Lung (tissue), 12 donors: Measurements from ENCODE around the gene TOE1. TPM values are rescaled to one million over a fixed set of nuclear protein-coding genes. Genes with fewer than 3 reads are reported as not detected.

Source experiments
- ATAC-seq: fragments of 200-7000 bp; cut with Tn5 transposase; one replicate; pipeline ENCODE4 v1.9.1; 2020; ENCODE audit warnings: moderate number of reproducible peaks; ENCODE audit not compliant: insufficient read depth, low FRiP score
- DNase-seq, 3 donors: peaks; one replicate each; pipeline ENCODE4 v3.0.0-alpha.2; 2013 to 2017
- H3K27ac ChIP-seq, 2 donors: one replicate each; pipeline ENCODE4 v1.5.1; 2013; ENCODE audit warnings: mild to moderate bottlenecking in 2 of 2, moderate library complexity in 2 of 2, control low read depth in 1 of 2, inconsistent platforms in 1 of 2, low read depth in 1 of 2, low read length in 1 of 2
- H3K27me3 ChIP-seq, 3 donors: one replicate each; pipeline ENCODE4 v1.5.1; 2013; ENCODE audit warnings: low read length in 2 of 3; ENCODE audit not compliant: control insufficient read depth in 3 of 3, insufficient read depth in 3 of 3
- H3K36me3 ChIP-seq, 4 donors: one replicate each; pipeline ENCODE4 v1.5.1; 2013; ENCODE audit warnings: low read length in 4 of 4, mild to moderate bottlenecking in 1 of 4, moderate library complexity in 1 of 4; ENCODE audit not compliant: control insufficient read depth in 4 of 4, insufficient read depth in 4 of 4
- H3K4me1 ChIP-seq, 5 donors: one replicate each; pipeline ENCODE4 v1.5.1; 2013; ENCODE audit warnings: low read length in 5 of 5, mild to moderate bottlenecking in 2 of 5, moderate library complexity in 1 of 5; ENCODE audit not compliant: control insufficient read depth in 5 of 5, insufficient read depth in 5 of 5
- H3K4me3 ChIP-seq: one replicate; pipeline ENCODE4 v1.5.1; 2013; ENCODE audit warnings: mild to moderate bottlenecking, control low read depth, moderate library complexity
- H3K9ac ChIP-seq, 2 donors: one replicate each; pipeline ENCODE4 v1.5.1; 2013; ENCODE audit warnings: low read length in 2 of 2, control low read depth in 1 of 2; ENCODE audit not compliant: insufficient read depth in 1 of 2
- H3K9me3 ChIP-seq, 4 donors: one replicate each; pipeline ENCODE4 v1.5.1; 2013; ENCODE audit warnings: low read length in 3 of 4, mild to moderate bottlenecking in 1 of 4, moderate library complexity in 1 of 4; ENCODE audit not compliant: control insufficient read depth in 4 of 4, insufficient read depth in 3 of 4
- WGBS, 2 donors: extraction: QIAGEN DNeasy Blood & Tissue Kit; methylation state at CpG; one replicate each; pipeline ENCODE4 v1.1.7; 2013; 5-methylcytosine and 5-hydroxymethylcytosine counted together
- polyA plus RNA-seq, 2 donors: library from polyadenylated mRNA; stranded (reverse); fragments of 200-250 nt; gene quantifications; one replicate each; pipeline ENCODE4 v1.2.1, GENCODE V29; 2013
- total RNA-seq, 2 donors: library from RNA; depleted of rRNA in 1 of 2; stranded (reverse); fragments of >200 nt in 1 of 2; gene quantifications; one replicate each; pipeline ENCODE4 v1.2.1, GENCODE V29; 2014 to 2021
- TF ChIP-seq, protein P1 (sequence below): IDR thresholded peaks from 2 replicates; pipeline ENCODE4 v1.5.1; 2012; ENCODE audit warnings: mild to moderate bottlenecking; ENCODE audit errors: control extremely low read depth, extremely low read depth
- donor health status: control.
- donor health status: control.
- donor health status: Bipolar disorder and iron deficiency.
- donor health status: healthy.
- donor health status: DM: yes; HTN: yes; CAD: no.

Gene TOE1
- total and polyA plus RNA-seq, 4 donors, result 5.3 to 10.9 (median 8.5) TPM

DNA sequence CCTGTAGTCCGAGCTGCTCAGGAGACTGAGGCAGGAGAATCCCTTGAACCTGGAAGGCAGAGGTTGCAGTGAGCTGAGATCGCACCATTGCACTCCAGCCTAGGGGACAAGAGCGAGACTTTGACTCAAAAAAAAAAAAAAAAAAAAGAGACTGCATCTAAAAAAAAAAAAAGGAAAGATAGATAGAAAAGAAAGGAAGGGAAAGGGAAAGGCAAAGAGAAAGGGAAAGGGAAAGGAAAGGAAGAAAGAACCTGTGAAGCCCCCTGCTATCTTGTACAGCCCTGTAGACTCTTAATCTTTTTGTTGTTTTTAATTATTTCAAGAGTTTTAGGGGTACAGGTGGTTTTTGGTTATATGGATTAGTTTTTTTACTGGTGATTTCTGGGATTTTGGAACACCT lies 46.2 kb downstream of the TOE1 start:
- peaks cover 0 to 3% (median 0%) of the 10 kb centered on the region in 5 donors for H3K4me1 ChIP-seq
- H3K36me3 ChIP-seq, result no peaks in the 10 kb centered on the region
- H3K9ac ChIP-seq, result no peak overlapping the region
- TF ChIP-seq, protein P1, sequence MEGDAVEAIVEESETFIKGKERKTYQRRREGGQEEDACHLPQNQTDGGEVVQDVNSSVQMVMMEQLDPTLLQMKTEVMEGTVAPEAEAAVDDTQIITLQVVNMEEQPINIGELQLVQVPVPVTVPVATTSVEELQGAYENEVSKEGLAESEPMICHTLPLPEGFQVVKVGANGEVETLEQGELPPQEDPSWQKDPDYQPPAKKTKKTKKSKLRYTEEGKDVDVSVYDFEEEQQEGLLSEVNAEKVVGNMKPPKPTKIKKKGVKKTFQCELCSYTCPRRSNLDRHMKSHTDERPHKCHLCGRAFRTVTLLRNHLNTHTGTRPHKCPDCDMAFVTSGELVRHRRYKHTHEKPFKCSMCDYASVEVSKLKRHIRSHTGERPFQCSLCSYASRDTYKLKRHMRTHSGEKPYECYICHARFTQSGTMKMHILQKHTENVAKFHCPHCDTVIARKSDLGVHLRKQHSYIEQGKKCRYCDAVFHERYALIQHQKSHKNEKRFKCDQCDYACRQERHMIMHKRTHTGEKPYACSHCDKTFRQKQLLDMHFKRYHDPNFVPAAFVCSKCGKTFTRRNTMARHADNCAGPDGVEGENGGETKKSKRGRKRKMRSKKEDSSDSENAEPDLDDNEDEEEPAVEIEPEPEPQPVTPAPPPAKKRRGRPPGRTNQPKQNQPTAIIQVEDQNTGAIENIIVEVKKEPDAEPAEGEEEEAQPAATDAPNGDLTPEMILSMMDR, result no peak
- no peaks in the 10 kb centered on the region for H3K9me3 ChIP-seq
- H3K4me3 ChIP-seq, result no peak overlapping the region
- H3K27ac ChIP-seq, result no peak overlapping the region
- no peaks in the 10 kb centered on the region for H3K27me3 ChIP-seq
- DNase-seq, result no peak
- WGBS, 2 donors, result 97 to 98% methylated on average over 3 of the region's 3 CpGs
- ATAC-seq, result no peak

Other genes starting within 250 kb of the TOE1 start
- gene ZSWIM5, start 133.6 kb upstream of the TOE1 start, total RNA-seq, result 1 to 10 TPM; 3.1 to 3.8 TPM
- 1 to 10 TPM in 1 of 2 donors, under 1 TPM in 1; 0.96 to 1.1 TPM for gene ZSWIM5, start 133.6 kb upstream of the TOE1 start, polyA plus RNA-seq
- under 1 TPM; 0.63 to 0.80 TPM for gene HPDL, start 13.3 kb upstream of the TOE1 start, total RNA-seq
- 1 to 10 TPM in 1 of 2 donors, under 1 TPM in 1; 0.55 to 2.3 TPM for gene HPDL, start 13.3 kb upstream of the TOE1 start, polyA plus RNA-seq
- 10 to 100 TPM; 16.8 to 26.3 TPM for gene MUTYH, start 270 bp downstream of the TOE1 start, total RNA-seq
- 10 to 100 TPM; 14.0 to 22.5 TPM for gene MUTYH, start 270 bp downstream of the TOE1 start, polyA plus RNA-seq
- gene TESK2, start 151.0 kb downstream of the TOE1 start, total RNA-seq, result 1 to 10 TPM; 3.7 to 8.7 TPM
- gene TESK2, start 151.0 kb downstream of the TOE1 start, polyA plus RNA-seq, result 1 to 10 TPM; 1.8 to 3.6 TPM
- gene CCDC163, start 159.9 kb downstream of the TOE1 start, total RNA-seq, result 1 to 10 TPM in 1 of 2 donors, under 1 TPM in 1; 0.77 to 2.2 TPM
- 1 to 10 TPM; 2.0 to 2.2 TPM for gene CCDC163, start 159.9 kb downstream of the TOE1 start, polyA plus RNA-seq
- 1 to 10 TPM; 1.6 to 4.2 TPM for gene MMACHC, start 160.1 kb downstream of the TOE1 start, total RNA-seq
- 1 to 10 TPM; 1.8 to 2.4 TPM for gene MMACHC, start 160.1 kb downstream of the TOE1 start, polyA plus RNA-seq
- 100 to 1,000 TPM; 208 to 443 TPM for gene PRDX1, start 181.7 kb downstream of the TOE1 start, total RNA-seq
- 100 to 1,000 TPM; 649 to 926 TPM for gene PRDX1, start 181.7 kb downstream of the TOE1 start, polyA plus RNA-seq
- gene AKR1A1, start 210.7 kb downstream of the TOE1 start, total RNA-seq, result 100 to 1,000 TPM in 1 of 2 donors, 10 to 100 TPM in 1; 92.6 to 214 TPM
- 100 to 1,000 TPM; 208 to 212 TPM for gene AKR1A1, start 210.7 kb downstream of the TOE1 start, polyA plus RNA-seq
- 10 to 100 TPM; 56.8 to 90.9 TPM for gene NASP, start 243.9 kb downstream of the TOE1 start, total RNA-seq
- 100 to 1,000 TPM in 1 of 2 donors, 10 to 100 TPM in 1; 87.8 to 110 TPM for gene NASP, start 243.9 kb downstream of the TOE1 start, polyA plus RNA-seq